Endothelial cell of umbilical vein (primary cell): ENCODE results near the gene CDK2. TPM values are rescaled to one million over a fixed set of nuclear protein-coding genes. Genes with fewer than 3 reads are reported as not detected.

Experiments
- BruUV-seq: library from RNA; stranded (reverse); fragments of 400-500 nt; replicated peaks from 2 replicates; lab custom pipeline; 2021; lab: Mats Ljungman, UMichigan
- CTCF ChIA-PET: fragments of 300-600, 350-600 bp; sonication (Branson Sonifier 250); formaldehyde crosslinking; loops from one replicate; lab custom pipeline; 2021; ENCODE audit warnings: antibody characterized with exemption, inconsistent platforms; lab: Charles Lee
- POLR2A ChIA-PET: fragments of 300-600, 350-600 bp; sonication (Branson Sonifier 250); formaldehyde crosslinking; loops from one replicate; lab custom pipeline; 2021; ENCODE audit warnings: antibody characterized with exemption, inconsistent platforms; lab: Charles Lee
- DNase-seq: peaks from one replicate; pipeline ENCODE4 v3.0.0-alpha.2; 2011; ENCODE audit warnings: low read depth, low spot score
- FAIRE-seq: peaks from 2 replicates; lab custom pipeline; 2011; peaks lifted over from hg19 to GRCh38; lab: Jason Lieb, UNC
- H2AFZ ChIP-seq: 2 replicates; pipeline ENCODE4 v1.6.0; 2012; ENCODE audit warnings: low read depth, low read length, control low read depth, inconsistent platforms
- H3K27ac ChIP-seq: 2 replicates; pipeline ENCODE4 v1.5.1; 2011; ENCODE audit warnings: low read depth, mild to moderate bottlenecking, control low read depth, low read length, moderate library complexity; ENCODE audit not compliant: insufficient read depth
- H3K27me3 ChIP-seq, 2 experiments: 2 replicates each; pipeline versions ENCODE4 v1.6.0 to v1.6.1; 2011; ENCODE audit warnings: low read length in 2 of 2, mixed read lengths in 1 of 2; ENCODE audit not compliant: control insufficient read depth in 2 of 2, insufficient read depth in 2 of 2
- H3K36me3 ChIP-seq, 2 experiments: 2 replicates in 1 of 2; 3 replicates in 1 of 2; pipeline ENCODE4 v1.5.1; 2011; ENCODE audit warnings: low read length in 2 of 2, mild to moderate bottlenecking in 1 of 2, moderate library complexity in 1 of 2; ENCODE audit not compliant: control insufficient read depth in 2 of 2, insufficient read depth in 2 of 2; ENCODE audit errors: extremely low read depth in 1 of 2
- H3K4me1 ChIP-seq: 3 replicates; pipeline ENCODE4 v1.5.1; 2011; ENCODE audit warnings: mild to moderate bottlenecking, low read length; ENCODE audit not compliant: control insufficient read depth, insufficient read depth; ENCODE audit errors: extremely low read depth
- H3K4me2 ChIP-seq: 2 replicates; pipeline ENCODE4 v1.6.1; 2011; ENCODE audit warnings: low read length, control low read depth, mixed read lengths; ENCODE audit not compliant: insufficient read depth
- H3K4me3 ChIP-seq, 3 experiments: fragments of 200-600 bp in 1 of 3; sonication (generic), shearing (Covaris generic) in 1 of 3; replicated peaks in 1 of 3; 2 replicates each; pipeline ENCODE4 v1.5.1; 2011 to 2016; ENCODE audit warnings: control low read depth in 3 of 3, low read length in 3 of 3, mild to moderate bottlenecking in 2 of 3, inconsistent platforms in 1 of 3, low read depth in 1 of 3, moderate library complexity in 1 of 3; ENCODE audit not compliant: insufficient read depth in 1 of 3
- H3K79me2 ChIP-seq: 2 replicates; pipeline ENCODE4 v1.6.0; 2012; ENCODE audit warnings: low read length, inconsistent platforms; ENCODE audit not compliant: control insufficient read depth, insufficient read depth
- H3K9ac ChIP-seq: replicated peaks from 2 replicates; pipeline ENCODE3; 2011; ENCODE audit warnings: low read length, control low read depth; ENCODE audit not compliant: insufficient read depth; ENCODE audit errors: extremely low read depth
- H3K9me1 ChIP-seq: replicated peaks from 3 replicates; pipeline ENCODE4 v1.6.0; 2011; ENCODE audit warnings: mild to moderate bottlenecking, low read length; ENCODE audit not compliant: control insufficient read depth, insufficient read depth; ENCODE audit errors: extremely low read depth
- H3K9me3 ChIP-seq: replicated peaks from 2 replicates; pipeline ENCODE4 v1.5.1; 2012; ENCODE audit warnings: low read length, inconsistent platforms; ENCODE audit not compliant: control insufficient read depth, insufficient read depth
- H4K20me1 ChIP-seq: replicated peaks from 2 replicates; pipeline ENCODE3; 2011; ENCODE audit warnings: mild to moderate bottlenecking, low read length; ENCODE audit not compliant: control insufficient read depth, insufficient read depth; ENCODE audit errors: extremely low read depth
- EZH2 ChIP-seq: IDR thresholded peaks from 2 replicates; pipeline ENCODE4 v1.6.1; 2012; ENCODE audit warnings: borderline replicate concordance, low read depth, mild to moderate bottlenecking, moderate library complexity, low read length, inconsistent platforms; ENCODE audit not compliant: severe bottlenecking
- FOS ChIP-seq: IDR thresholded peaks from 2 replicates; pipeline ENCODE4 v1.6.1; 2011; ENCODE audit warnings: mild to moderate bottlenecking, low read length, moderate library complexity, borderline replicate concordance; ENCODE audit not compliant: insufficient read depth
- GATA2 ChIP-seq: IDR thresholded peaks from 2 replicates; pipeline ENCODE4 v1.7.0; 2011; ENCODE audit warnings: low read depth, mild to moderate bottlenecking, moderate library complexity, mixed read lengths, low read length; ENCODE audit not compliant: insufficient read length, insufficient read depth
- JUN ChIP-seq: IDR thresholded peaks from 2 replicates; pipeline ENCODE4 v1.6.1; 2011; ENCODE audit warnings: borderline replicate concordance, low read depth; ENCODE audit not compliant: insufficient read length, insufficient read depth
- MYC ChIP-seq: IDR thresholded peaks from one replicate; pipeline ENCODE4 v1.6.1; 2011; ENCODE audit warnings: mild to moderate bottlenecking, low read depth, low read length
- POLR2A ChIP-seq: IDR thresholded peaks from 2 replicates; pipeline ENCODE4 v1.6.1; 2012; ENCODE audit warnings: low read depth, mild to moderate bottlenecking, control low read depth, low read length
- POLR2AphosphoS5 ChIP-seq: IDR thresholded peaks from 2 replicates; pipeline ENCODE4 v1.6.1; 2012; ENCODE audit warnings: low read depth, mild to moderate bottlenecking, control low read depth, low read length, moderate library complexity; ENCODE audit not compliant: insufficient read depth
- dilution Hi-C: fragments of 300-500 bp; cut with MboI; formaldehyde crosslinking; loops from one replicate; pipeline ENCODE4 v1.15.0; 2019; ENCODE audit warnings: low sequenced_read_pairs; ENCODE audit not compliant: extremely low pct_ligation_motif_present
- intact Hi-C: fragments of 100-400 bp; cut with micrococcal nuclease; formaldehyde crosslinking; loops from one replicate; pipeline ENCODE4 v1.10.0; 2022
- polyA plus RNA-seq, 4 experiments: library from polyadenylated mRNA; depleted of rRNA in 3 of 4; stranded (reverse) in 3 of 4; unstranded in 1 of 4; fragments of >200 nt; gene quantifications; 2 replicates each; pipeline versions ENCODE4 v1.2.1 to v1.2.3, GENCODE V29; 2011 to 2012; ENCODE audit warnings: missing spikeins in 1 of 4
- total RNA-seq: library from RNA; stranded (reverse); gene quantifications from 2 replicates; pipeline ENCODE4 v1.2.3, GENCODE V29; 2021
- TF ChIP-seq, protein P1 (sequence below), 2 donors: IDR thresholded peaks; 1 replicate in 1 of 2; 2 replicates in 1 of 2; pipeline ENCODE4 v1.5.1; 2011; ENCODE audit warnings: low read length in 2 of 2, mild to moderate bottlenecking in 2 of 2, moderate library complexity in 2 of 2, control low read depth in 1 of 2, inconsistent platforms in 1 of 2, low read depth in 1 of 2; ENCODE audit not compliant: insufficient read depth in 1 of 2; ENCODE audit errors: extremely low read depth in 1 of 2
- TF ChIP-seq, protein P2 (sequence below): IDR thresholded peaks from 2 replicates; pipeline ENCODE4 v1.6.1; 2011; ENCODE audit not compliant: insufficient read depth, insufficient read length

Gene CDK2
- total and polyA plus RNA-seq, 2 donors (not counting 3 experiments of a cell fraction or from before 2014, with no cell fraction given): 46.7 to 69.8 TPM

DNA sequence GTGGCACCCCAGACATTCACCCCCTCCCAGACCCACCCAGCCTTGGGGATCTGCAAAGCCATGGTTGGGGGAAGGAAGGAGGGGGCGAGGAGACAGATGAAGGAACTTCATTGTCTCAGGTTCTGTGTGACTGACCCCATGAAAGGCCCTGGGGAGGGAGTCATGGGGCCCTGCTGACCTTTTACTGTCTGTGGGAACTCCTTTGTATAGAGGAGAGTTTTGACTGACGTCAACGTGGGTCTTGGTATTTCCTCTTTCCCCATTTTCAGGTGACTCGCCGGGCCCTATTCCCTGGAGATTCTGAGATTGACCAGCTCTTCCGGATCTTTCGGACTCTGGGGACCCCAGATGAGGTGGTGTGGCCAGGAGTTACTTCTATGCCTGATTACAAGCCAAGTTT lies 4.1 kb downstream of the CDK2 start:
- CTCF ChIA-PET: interaction anchor here (1.2 kb wide), 1 partner anchor 232 kb away, joined by 3 read pairs; no protein-coding TSS in a partner anchor
- dilution Hi-C loops: no loop called here
- H4K20me1 ChIP-seq: no peaks in the 10 kb centered on the region
- peaks cover 1 to 3% of the 10 kb centered on the region in 2 experiments for H3K36me3 ChIP-seq
- intact Hi-C loops: no loop called here
- H3K79me2 ChIP-seq: peaks cover 28% of the 10 kb centered on the region
- no TSS peak for BruUV-seq
- DNase-seq: no peak
- no peak overlapping the region for H3K9ac ChIP-seq
- H3K27me3 ChIP-seq: no peaks in the 10 kb centered on the region
- no peak overlapping the region for H3K4me3 ChIP-seq
- H3K9me1 ChIP-seq: no peaks in the 10 kb centered on the region
- peaks cover 32% of the 10 kb centered on the region for H3K4me1 ChIP-seq
- TF ChIP-seq FOS (no peak), GATA2 (no peak), EZH2 (no peak), POLR2A (no peak), POLR2AphosphoS5 (no peak), MYC (no peak), JUN (no peak)
- TF ChIP-seq, protein P1, sequence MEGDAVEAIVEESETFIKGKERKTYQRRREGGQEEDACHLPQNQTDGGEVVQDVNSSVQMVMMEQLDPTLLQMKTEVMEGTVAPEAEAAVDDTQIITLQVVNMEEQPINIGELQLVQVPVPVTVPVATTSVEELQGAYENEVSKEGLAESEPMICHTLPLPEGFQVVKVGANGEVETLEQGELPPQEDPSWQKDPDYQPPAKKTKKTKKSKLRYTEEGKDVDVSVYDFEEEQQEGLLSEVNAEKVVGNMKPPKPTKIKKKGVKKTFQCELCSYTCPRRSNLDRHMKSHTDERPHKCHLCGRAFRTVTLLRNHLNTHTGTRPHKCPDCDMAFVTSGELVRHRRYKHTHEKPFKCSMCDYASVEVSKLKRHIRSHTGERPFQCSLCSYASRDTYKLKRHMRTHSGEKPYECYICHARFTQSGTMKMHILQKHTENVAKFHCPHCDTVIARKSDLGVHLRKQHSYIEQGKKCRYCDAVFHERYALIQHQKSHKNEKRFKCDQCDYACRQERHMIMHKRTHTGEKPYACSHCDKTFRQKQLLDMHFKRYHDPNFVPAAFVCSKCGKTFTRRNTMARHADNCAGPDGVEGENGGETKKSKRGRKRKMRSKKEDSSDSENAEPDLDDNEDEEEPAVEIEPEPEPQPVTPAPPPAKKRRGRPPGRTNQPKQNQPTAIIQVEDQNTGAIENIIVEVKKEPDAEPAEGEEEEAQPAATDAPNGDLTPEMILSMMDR (IDR thresholded peaks at IDR 0.05; ENCODE audit: extremely low read depth in 1 of 2, insufficient read depth in 1 of 2, low read depth in 1 of 2, low read length in 2 of 2): no peak
- TF ChIP-seq, protein P2, sequence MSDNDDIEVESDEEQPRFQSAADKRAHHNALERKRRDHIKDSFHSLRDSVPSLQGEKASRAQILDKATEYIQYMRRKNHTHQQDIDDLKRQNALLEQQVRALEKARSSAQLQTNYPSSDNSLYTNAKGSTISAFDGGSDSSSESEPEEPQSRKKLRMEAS: no peak
- no peak for FAIRE-seq
- no peak overlapping the region for H3K4me2 ChIP-seq
- H3K9me3 ChIP-seq: no peaks in the 10 kb centered on the region
- H3K27ac ChIP-seq: no peak overlapping the region
- no peak overlapping the region for H2AFZ ChIP-seq
- POLR2A ChIA-PET: no interaction called here
